ENCODE measurements around the gene EXOSC7.

EXOSC7 gene

GRCh38 chr3:44954962-44955361, 21.1 kb upstream of the EXOSC7 start:
- no peak overlapping the region for H3K27ac ChIP-seq
- no peaks in the 10 kb centered on the region for H3K9me3 ChIP-seq (ENCODE audit: low read depth, low read length)
- H3K9ac ChIP-seq (ENCODE audit: insufficient read length) = no peak overlapping the region
- H3K4me3 ChIP-seq = no peak overlapping the region
- TF ChIP-seq POLR2AphosphoS5 (IDR thresholded peaks at IDR 0.05; ENCODE audit: borderline replicate concordance, low read depth, low read length) = no peak
- TF ChIP-seq EZH2 (IDR thresholded peaks at IDR 0.05) = no peak
- TF ChIP-seq FOXP2 (optimal IDR thresholded peaks at IDR 0.05; ENCODE audit: control extremely low read depth, extremely low read length, insufficient read depth) = no peak
- no peak for DNase-seq (ENCODE audit: low read depth, low spot score)
- H3K36me3 ChIP-seq (ENCODE audit: insufficient read depth, low read length) = peaks cover 14% of the 10 kb centered on the region; the same call in 1 of the 2 replicates

GRCh38 chr3:44955917-44956316, 20.1 kb upstream of the EXOSC7 start:
- Histone ChIP-seq H3K9me3 (ENCODE audit: low read depth, low read length) (no peaks in the 10 kb centered on the region), H3K27ac (no peak overlapping the region), H3K4me3 (no peak overlapping the region), H3K36me3 (ENCODE audit: insufficient read depth, low read length) (peaks cover 14% of the 10 kb centered on the region; the same call in 1 of the 2 replicates), H3K9ac (ENCODE audit: insufficient read length) (no peak overlapping the region)
- DNase-seq (ENCODE audit: low read depth, low spot score) = no peak
- TF ChIP-seq POLR2AphosphoS5 (IDR thresholded peaks at IDR 0.05; ENCODE audit: borderline replicate concordance, low read depth, low read length) (no peak), FOXP2 (optimal IDR thresholded peaks at IDR 0.05; ENCODE audit: control extremely low read depth, extremely low read length, insufficient read depth) (no peak)

GRCh38 chr3:44957986-44958385, 18.1 kb upstream of the EXOSC7 start:
- Histone ChIP-seq H3K9me3 (ENCODE audit: low read depth, low read length) (no peaks in the 10 kb centered on the region), H3K4me3 (no peak overlapping the region), H3K36me3 (ENCODE audit: insufficient read depth, low read length) (peaks cover 14% of the 10 kb centered on the region; the same call in 1 of the 2 replicates), H3K9ac (ENCODE audit: insufficient read length) (no peak overlapping the region), H3K27ac (no peak overlapping the region)
- DNase-seq (ENCODE audit: low read depth, low spot score) = no peak
- no peak for TF ChIP-seq EZH2 (IDR thresholded peaks at IDR 0.05)
- TF ChIP-seq FOXP2 (optimal IDR thresholded peaks at IDR 0.05; ENCODE audit: control extremely low read depth, extremely low read length, insufficient read depth) = no peak
- no peak for TF ChIP-seq POLR2AphosphoS5 (IDR thresholded peaks at IDR 0.05; ENCODE audit: borderline replicate concordance, low read depth, low read length)

GRCh38 chr3:44958386-44958785, 17.7 kb upstream of the EXOSC7 start:
- Histone ChIP-seq H3K36me3 (ENCODE audit: insufficient read depth, low read length) (peaks cover 14% of the 10 kb centered on the region; the same call in 1 of the 2 replicates), H3K9me3 (ENCODE audit: low read depth, low read length) (no peaks in the 10 kb centered on the region), H3K27ac (no peak overlapping the region), H3K9ac (ENCODE audit: insufficient read length) (no peak overlapping the region), H3K4me3 (no peak overlapping the region)
- TF ChIP-seq EZH2 (IDR thresholded peaks at IDR 0.05) (no peak), FOXP2 (optimal IDR thresholded peaks at IDR 0.05; ENCODE audit: control extremely low read depth, extremely low read length, insufficient read depth) (no peak), POLR2AphosphoS5 (IDR thresholded peaks at IDR 0.05; ENCODE audit: borderline replicate concordance, low read depth, low read length) (no peak)
- DNase-seq (ENCODE audit: low read depth, low spot score) = no peak

- no peak for DNase-seq (ENCODE audit: low read depth, low spot score)
- Histone ChIP-seq H3K9ac (ENCODE audit: insufficient read length) (no peak overlapping the region), H3K27ac (peak overlapping the region; percentile 79), H3K36me3 (ENCODE audit: insufficient read depth, low read length) (peaks cover 14% of the 10 kb centered on the region; the same call in 1 of the 2 replicates), H3K9me3 (ENCODE audit: low read depth, low read length) (no peaks in the 10 kb centered on the region), H3K4me3 (no peak overlapping the region)
- no peak for TF ChIP-seq EZH2 (IDR thresholded peaks at IDR 0.05)
- no peak for TF ChIP-seq POLR2AphosphoS5 (IDR thresholded peaks at IDR 0.05; ENCODE audit: borderline replicate concordance, low read depth, low read length)
- no peak for TF ChIP-seq FOXP2 (optimal IDR thresholded peaks at IDR 0.05; ENCODE audit: control extremely low read depth, extremely low read length, insufficient read depth)
These were observed 15.5 kb upstream of the EXOSC7 start for GRCh38 chr3:44960387-44961026.

GRCh38 chr3:44961888-44962287, 14.2 kb upstream of the EXOSC7 start:
- peaks cover 14% of the 10 kb centered on the region; the same call in 1 of the 2 replicates for H3K36me3 ChIP-seq (ENCODE audit: insufficient read depth, low read length)

GRCh38 chr3:44962621-44963393, 13.2 kb upstream of the EXOSC7 start:
- Histone ChIP-seq H3K4me3 (0 out of 2 replicates have a peak overlapping the region, but pooled peaks have one; percentile 18), H3K9ac (ENCODE audit: insufficient read length) (peak overlapping the region; percentile 70), H3K27ac (peak overlapping the region; percentile 99), H3K36me3 (ENCODE audit: insufficient read depth, low read length) (peaks cover 12% of the 10 kb centered on the region; the same call in 1 of the 2 replicates), H3K9me3 (ENCODE audit: low read depth, low read length) (no peaks in the 10 kb centered on the region)
- TF ChIP-seq EZH2 (IDR thresholded peaks at IDR 0.05) (no peak), POLR2AphosphoS5 (IDR thresholded peaks at IDR 0.05; ENCODE audit: borderline replicate concordance, low read depth, low read length) (peak; percentile 68; the same call in 1 of the 2 replicates), FOXP2 (optimal IDR thresholded peaks at IDR 0.05; ENCODE audit: control extremely low read depth, extremely low read length, insufficient read depth) (peak; percentile 56)
- DNase-seq (ENCODE audit: low read depth, low spot score) = peak; percentile 97

More at GRCh38 chr3:44961888-44962287, 14.2 kb upstream of the EXOSC7 start:
- peak overlapping the region; percentile 99 for H3K27ac ChIP-seq
- peak overlapping the region; percentile 59 for H3K9ac ChIP-seq (ENCODE audit: insufficient read length)
- TF ChIP-seq FOXP2 (optimal IDR thresholded peaks at IDR 0.05; ENCODE audit: control extremely low read depth, extremely low read length, insufficient read depth) (no peak), EZH2 (IDR thresholded peaks at IDR 0.05) (no peak), POLR2AphosphoS5 (IDR thresholded peaks at IDR 0.05; ENCODE audit: borderline replicate concordance, low read depth, low read length) (no peak)
- H3K9me3 ChIP-seq (ENCODE audit: low read depth, low read length) = no peaks in the 10 kb centered on the region
- H3K4me3 ChIP-seq = peak overlapping the region; percentile 56
- DNase-seq (ENCODE audit: low read depth, low spot score) = no peak
